ENCODE measurements around the gene TBC1D20. TPM values are rescaled to one million over a fixed set of nuclear protein-coding genes. Genes with fewer than 3 reads are reported as not detected.
"Not testable (repeated sequence)": the region's sequence is repeated elsewhere in the genome, so short reads cannot be mapped to it uniquely, and the experiment has no call there.

The TBC1D20 gene
- total RNA-seq, 1 experiment from 2014 or later = 24.2 TPM

DNA sequence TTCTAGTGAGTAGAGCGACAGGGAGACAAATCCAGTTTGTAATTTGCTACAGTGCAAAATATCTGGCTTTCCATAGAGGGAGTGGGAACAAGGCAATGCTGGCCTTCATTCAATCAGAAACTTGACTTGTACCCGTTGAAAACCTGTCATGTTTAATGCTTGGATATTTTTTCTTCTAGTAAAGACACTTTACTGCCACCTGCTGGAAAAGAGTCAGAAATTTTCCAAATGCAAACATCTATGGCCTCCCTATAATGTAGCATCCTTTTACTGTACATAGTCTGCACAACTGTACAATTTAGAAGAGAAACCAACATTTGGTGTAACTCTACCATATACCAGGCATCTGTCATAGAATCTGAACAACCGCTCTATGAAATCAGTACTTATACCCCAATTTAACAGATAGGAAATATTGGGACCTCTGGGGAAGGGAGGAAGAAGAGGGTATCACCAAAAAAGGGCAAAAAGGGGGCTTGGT, 16.7 kb upstream of the TBC1D20 start:
- Histone ChIP-seq H3K27ac (ENCODE audit: low read length) (no peak overlapping the region), H4K20me1 (ENCODE audit: low read length) (no peaks in the 10 kb centered on the region), H3K9me2 (replicated peaks; ENCODE audit: low read length) (no peaks in the 10 kb centered on the region), H3K79me2 (ENCODE audit: low read length) (no peaks in the 10 kb centered on the region), H3K4me1 (ENCODE audit: insufficient read depth, low read length) (no peaks in the 10 kb centered on the region), H3K4me2 (ENCODE audit: low read length) (no peak overlapping the region), H3K36me3 (ENCODE audit: low read depth, low read length) (peaks cover 40% of the 10 kb centered on the region; the same call in 1 of the 2 replicates), H2AFZ (ENCODE audit: low read length) (no peak overlapping the region), H3K4me3 (ENCODE audit: low read length) (no peak overlapping the region), H3K27me3 (ENCODE audit: low read length) (no peaks in the 10 kb centered on the region), H3F3A (ENCODE audit: low read length, unreplicated experiment) (no peaks in the 10 kb centered on the region), H3K9ac (ENCODE audit: low read length) (no peak overlapping the region), H3K9me3 (ENCODE audit: low read length) (no peaks in the 10 kb centered on the region)
- ChIA-PET CTCF (no interaction called here), POLR2A (ENCODE audit: unreplicated experiment) (no interaction called here)
- DNase-seq (peak; percentile 84), ATAC-seq (peak; percentile 69)
- no TSS peak for BruUV-seq (replicated peaks)
- intact Hi-C loops (cut with micrococcal nuclease) = loop anchor here (1.0 kb wide), 1 partner anchor 125 kb away; no protein-coding TSS in a partner anchor
- TF ChIP-seq EZH2 (IDR thresholded peaks at IDR 0.05; ENCODE audit: low read length, unreplicated experiment) = no peak
- TF ChIP-seq EZH2phosphoT487 (IDR thresholded peaks at IDR 0.05; ENCODE audit: borderline replicate concordance, low read length) = no peak
- peak; percentile 86 for TF ChIP-seq CTCF (conservative IDR thresholded peaks at IDR 0.05; ENCODE audit: low read depth, low read length)

GRCh38 chr20:478010-478948, 15.9 kb upstream of the TBC1D20 start:
- TF ChIP-seq CTCF (conservative IDR thresholded peaks at IDR 0.05; ENCODE audit: low read depth, low read length) = no peak
- TF ChIP-seq EZH2 (IDR thresholded peaks at IDR 0.05; ENCODE audit: low read length, unreplicated experiment) = no peak
- TF ChIP-seq EZH2phosphoT487 (IDR thresholded peaks at IDR 0.05; ENCODE audit: borderline replicate concordance, low read length) = no peak
- POLR2A ChIA-PET (ENCODE audit: unreplicated experiment) = no interaction called here

GRCh38 chr20:476561-477249, 14.4 kb upstream of the TBC1D20 start:
- H3K9me2 ChIP-seq (replicated peaks; ENCODE audit: low read length); H3K4me1 ChIP-seq (ENCODE audit: insufficient read depth, low read length); H2AFZ ChIP-seq (ENCODE audit: low read length); CTCF ChIA-PET; H3K27ac ChIP-seq (ENCODE audit: low read length); H3K79me2 ChIP-seq (ENCODE audit: low read length); POLR2A ChIA-PET (ENCODE audit: unreplicated experiment); H3K4me3 ChIP-seq (ENCODE audit: low read length); H4K20me1 ChIP-seq (ENCODE audit: low read length); intact Hi-C loops (cut with micrococcal nuclease); H3K9me3 ChIP-seq (ENCODE audit: low read length); DNase-seq; H3K9ac ChIP-seq (ENCODE audit: low read length); ATAC-seq; BruUV-seq (replicated peaks); H3K4me2 ChIP-seq (ENCODE audit: low read length); H3F3A ChIP-seq (ENCODE audit: low read length, unreplicated experiment); H3K27me3 ChIP-seq (ENCODE audit: low read length): not testable (repeated sequence)
- H3K36me3 ChIP-seq (ENCODE audit: low read depth, low read length) = peaks cover 21% of the 10 kb centered on the region; the same call in 1 of the 2 replicates

More at GRCh38 chr20:478010-478948, 15.9 kb upstream of the TBC1D20 start:
- H3K9me2 ChIP-seq (replicated peaks; ENCODE audit: low read length) = no peaks in the 10 kb centered on the region
- ATAC-seq (no peak), DNase-seq (no peak)
- H3K4me2 ChIP-seq (ENCODE audit: low read length) = no peak overlapping the region
- no peaks in the 10 kb centered on the region for H3K4me1 ChIP-seq (ENCODE audit: insufficient read depth, low read length)
- H4K20me1 ChIP-seq (ENCODE audit: low read length) = no peaks in the 10 kb centered on the region
- H3K27me3 ChIP-seq (ENCODE audit: low read length) = no peaks in the 10 kb centered on the region
- no peak overlapping the region for H3K4me3 ChIP-seq (ENCODE audit: low read length)
- H3K36me3 ChIP-seq (ENCODE audit: low read depth, low read length) = peaks cover 34% of the 10 kb centered on the region; the same call in 1 of the 2 replicates
- H3K9ac ChIP-seq (ENCODE audit: low read length) = no peak overlapping the region
- CTCF ChIA-PET = no interaction called here
- H3K9me3 ChIP-seq (ENCODE audit: low read length) = no peaks in the 10 kb centered on the region
- no peak overlapping the region for H2AFZ ChIP-seq (ENCODE audit: low read length)
- no TSS peak for BruUV-seq (replicated peaks)
- no peak overlapping the region for H3K27ac ChIP-seq (ENCODE audit: low read length)
- no peaks in the 10 kb centered on the region for H3F3A ChIP-seq (ENCODE audit: low read length, unreplicated experiment)
- no peaks in the 10 kb centered on the region for H3K79me2 ChIP-seq (ENCODE audit: low read length)
- intact Hi-C loops (cut with micrococcal nuclease) = no loop called here
